ENCODE measurements around the gene MFSD11. TPM values are rescaled to one million over a fixed set of nuclear protein-coding genes. Genes with fewer than 3 reads are reported as not detected.
"Not testable (repeated sequence)": the region's sequence is repeated elsewhere in the genome, so short reads cannot be mapped to it uniquely, and the experiment has no call there.

MFSD11 gene
- total RNA-seq, 1 donor from 2014 or later = 39.7 TPM

- TF ChIP-seq, protein P1, sequence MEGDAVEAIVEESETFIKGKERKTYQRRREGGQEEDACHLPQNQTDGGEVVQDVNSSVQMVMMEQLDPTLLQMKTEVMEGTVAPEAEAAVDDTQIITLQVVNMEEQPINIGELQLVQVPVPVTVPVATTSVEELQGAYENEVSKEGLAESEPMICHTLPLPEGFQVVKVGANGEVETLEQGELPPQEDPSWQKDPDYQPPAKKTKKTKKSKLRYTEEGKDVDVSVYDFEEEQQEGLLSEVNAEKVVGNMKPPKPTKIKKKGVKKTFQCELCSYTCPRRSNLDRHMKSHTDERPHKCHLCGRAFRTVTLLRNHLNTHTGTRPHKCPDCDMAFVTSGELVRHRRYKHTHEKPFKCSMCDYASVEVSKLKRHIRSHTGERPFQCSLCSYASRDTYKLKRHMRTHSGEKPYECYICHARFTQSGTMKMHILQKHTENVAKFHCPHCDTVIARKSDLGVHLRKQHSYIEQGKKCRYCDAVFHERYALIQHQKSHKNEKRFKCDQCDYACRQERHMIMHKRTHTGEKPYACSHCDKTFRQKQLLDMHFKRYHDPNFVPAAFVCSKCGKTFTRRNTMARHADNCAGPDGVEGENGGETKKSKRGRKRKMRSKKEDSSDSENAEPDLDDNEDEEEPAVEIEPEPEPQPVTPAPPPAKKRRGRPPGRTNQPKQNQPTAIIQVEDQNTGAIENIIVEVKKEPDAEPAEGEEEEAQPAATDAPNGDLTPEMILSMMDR (IDR thresholded peaks at IDR 0.05; ENCODE audit: unreplicated experiment) = no peak
- Mint-ChIP-seq H3K36me3 (peaks cover 37% of the 10 kb centered on the region), H3K27me3 (ENCODE audit: low read depth) (no peaks in the 10 kb centered on the region), H3K9me3 (peaks cover 10% of the 10 kb centered on the region), H3K4me1 (peaks cover 25% of the 10 kb centered on the region), H3K4me3 (no peak overlapping the region), H3K27ac (peak overlapping the region; percentile 50)
- no peak for DNase-seq (ENCODE audit: low spot score in 2 of 2, unreplicated experiment in 2 of 2)
These were observed 5.0 kb downstream of the MFSD11 start for GRCh38 chr17:76742958-76743357.

- Mint-ChIP-seq H3K27me3 (ENCODE audit: low read depth) (no peaks in the 10 kb centered on the region), H3K4me1 (peaks cover 11% of the 10 kb centered on the region), H3K9me3 (peaks cover 10% of the 10 kb centered on the region), H3K27ac (no peak overlapping the region), H3K36me3 (peaks cover 41% of the 10 kb centered on the region), H3K4me3 (no peak overlapping the region)
- TF ChIP-seq, protein P1 (IDR thresholded peaks at IDR 0.05; ENCODE audit: unreplicated experiment) = no peak
- no peak for DNase-seq (ENCODE audit: low spot score in 2 of 2, unreplicated experiment in 2 of 2)
These were observed 6.8 kb downstream of the MFSD11 start for GRCh38 chr17:76744747-76745146.

DNA sequence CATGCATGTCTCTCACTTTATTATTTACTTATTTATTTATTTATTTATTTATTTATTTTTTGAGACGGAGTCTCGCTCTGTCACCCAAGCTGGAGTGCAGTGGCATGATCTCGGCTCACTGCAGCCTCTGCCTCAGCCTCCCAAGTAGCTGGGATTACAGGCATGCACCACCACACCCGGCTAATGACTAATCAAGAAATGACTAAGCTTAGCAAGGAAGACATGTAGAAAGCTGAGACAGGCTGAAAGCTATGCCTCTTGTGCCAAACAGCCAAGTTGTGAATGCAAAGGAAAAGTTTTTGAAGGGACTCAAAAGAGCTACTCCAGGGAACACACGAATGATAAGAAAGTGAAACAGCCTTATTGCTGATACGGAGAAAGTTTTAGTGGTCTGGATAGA, 7.9 kb downstream of the MFSD11 start:
- not testable (repeated sequence) for H3K4me1 Mint-ChIP-seq; DNase-seq (ENCODE audit: low spot score in 2 of 2, unreplicated experiment in 2 of 2)
- peaks cover 45% of the 10 kb centered on the region for H3K36me3 Mint-ChIP-seq

GRCh38 chr17:76747716-76748363, 9.9 kb downstream of the MFSD11 start:
- Mint-ChIP-seq H3K9me3 (peaks cover 10% of the 10 kb centered on the region), H3K27me3 (ENCODE audit: low read depth) (no peaks in the 10 kb centered on the region), H3K27ac (no peak overlapping the region), H3K4me1 (peaks cover 3% of the 10 kb centered on the region), H3K36me3 (peaks cover 46% of the 10 kb centered on the region), H3K4me3 (no peak overlapping the region)
- TF ChIP-seq, protein P1 (IDR thresholded peaks at IDR 0.05; ENCODE audit: unreplicated experiment) = no peak
- DNase-seq (ENCODE audit: low spot score in 2 of 2, unreplicated experiment in 2 of 2) = no peak

More for the DNA sequence above, 7.9 kb downstream of the MFSD11 start:
- H3K4me3 Mint-ChIP-seq; H3K27me3 Mint-ChIP-seq (ENCODE audit: low read depth); H3K27ac Mint-ChIP-seq; H3K9me3 Mint-ChIP-seq: not testable (repeated sequence)

- Mint-ChIP-seq H3K4me1 (no peaks in the 10 kb centered on the region), H3K9me3 (peaks cover 10% of the 10 kb centered on the region), H3K4me3 (no peak overlapping the region), H3K27me3 (ENCODE audit: low read depth) (no peaks in the 10 kb centered on the region), H3K27ac (no peak overlapping the region), H3K36me3 (peaks cover 49% of the 10 kb centered on the region)
- TF ChIP-seq, protein P1 (IDR thresholded peaks at IDR 0.05; ENCODE audit: unreplicated experiment) = no peak
- DNase-seq (ENCODE audit: low spot score in 2 of 2, unreplicated experiment in 2 of 2) = no peak
These were observed 10.7 kb downstream of the MFSD11 start for GRCh38 chr17:76748657-76749056.

- DNase-seq (ENCODE audit: low spot score in 2 of 2, unreplicated experiment in 2 of 2) = no peak
- H3K9me3 Mint-ChIP-seq = peaks cover 2% of the 10 kb centered on the region
- H3K36me3 Mint-ChIP-seq = peaks cover 28% of the 10 kb centered on the region
- H3K4me3 Mint-ChIP-seq = no peak overlapping the region
- no peaks in the 10 kb centered on the region for H3K4me1 Mint-ChIP-seq
- no peak overlapping the region for H3K27ac Mint-ChIP-seq
- TF ChIP-seq, protein P1 (IDR thresholded peaks at IDR 0.05; ENCODE audit: unreplicated experiment) = no peak
- no peaks in the 10 kb centered on the region for H3K27me3 Mint-ChIP-seq (ENCODE audit: low read depth)
These were observed 13.6 kb downstream of the MFSD11 start for GRCh38 chr17:76751416-76751993.

Measured in mesothelial cell of epicardium (in vitro differentiated cells).